ENCODE measurements around the gene PPP1R3A.

GRCh38 chr7:113883096-113883495 is 35.7 kb downstream of the PPP1R3A start:
- TF ChIP-seq POLR2A (IDR thresholded peaks at IDR 0.05) (no peak), CTCF (IDR thresholded peaks at IDR 0.05) (no peak)

Data from adrenal gland (tissue), 5 donors.